NCI-H446 (cell line): Measurements from ENCODE around the gene ARHGEF2.

ENCODE experiments used
- DNase-seq, 2 experiments: peaks; one replicate each; lab custom pipeline; 2025; lab: John Stamatoyannopoulos, UW

The ARHGEF2 gene

GRCh38 chr1:155978325-155978972 is at the start of gene ARHGEF2:
TSS of gene ARHGEF2 (minus strand) at chr1:155978547. CDS start at chr1:155978427, 120 bp downstream.
- DNase-seq, result peak in 1 of 2 experiments; percentile 68

GRCh38 chr1:156026588-156026987 is 48.2 kb upstream of the ARHGEF2 start:
- DNase-seq, result no peak

DNA sequence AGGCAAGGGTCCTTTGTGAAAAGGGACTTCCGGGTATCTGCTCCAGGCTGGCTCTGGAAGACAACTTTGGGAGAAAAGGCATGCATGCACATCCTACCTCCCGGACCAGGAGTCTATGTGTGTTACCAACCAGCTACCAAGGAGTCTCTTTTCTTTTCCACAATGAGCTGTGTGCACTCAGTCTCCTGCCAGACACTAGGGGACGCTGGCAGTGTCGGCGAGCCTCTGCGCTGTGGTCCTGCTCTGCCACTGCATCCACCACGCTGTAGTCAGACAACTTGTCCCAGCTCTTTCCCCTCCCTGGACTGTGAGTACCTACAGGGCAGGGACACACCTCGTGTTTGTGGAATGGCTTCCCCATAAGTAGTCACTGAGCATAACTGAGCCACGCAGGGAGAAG is 47.5 kb upstream of the ARHGEF2 start:
- no peak for DNase-seq

GRCh38 chr1:156024801-156025200 is 46.5 kb upstream of the ARHGEF2 start:
- no peak for DNase-seq

DNA sequence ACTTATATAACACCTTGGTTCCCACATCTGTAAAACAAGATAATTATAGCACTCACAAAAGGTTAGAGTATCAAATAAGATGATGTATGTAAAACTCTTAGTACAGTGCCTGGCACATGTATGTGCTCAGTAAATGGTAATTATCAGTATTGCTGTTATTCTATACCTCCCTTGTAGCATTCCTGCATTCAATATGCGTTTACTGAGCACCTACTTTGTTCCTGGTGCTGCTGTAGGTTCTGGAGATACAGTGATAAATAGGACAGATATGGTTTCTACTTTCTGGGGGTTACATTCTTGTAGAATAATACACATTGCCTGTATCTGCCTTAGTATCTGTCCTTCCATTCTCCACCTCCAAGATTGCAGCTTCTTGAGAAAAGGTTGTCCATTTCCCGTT is 43.6 kb upstream of the ARHGEF2 start:
- no peak for DNase-seq

DNA sequence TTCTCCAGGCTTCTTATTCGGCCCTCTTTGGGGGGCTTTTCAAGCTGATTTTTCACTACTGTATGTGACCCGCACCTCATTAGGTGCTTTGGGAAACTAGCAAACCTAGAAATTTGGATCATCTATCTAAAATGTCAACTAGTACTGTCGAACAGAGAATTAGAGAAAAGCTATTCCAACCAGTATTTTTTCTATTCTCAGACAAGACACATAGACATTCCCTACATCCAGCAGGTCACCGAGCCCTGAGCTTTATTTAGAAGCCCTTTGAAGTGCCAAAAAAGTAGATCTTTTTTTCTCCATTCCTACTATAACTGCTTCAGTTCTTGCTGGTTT is 42.7 kb upstream of the ARHGEF2 start:
- no peak for DNase-seq

DNA sequence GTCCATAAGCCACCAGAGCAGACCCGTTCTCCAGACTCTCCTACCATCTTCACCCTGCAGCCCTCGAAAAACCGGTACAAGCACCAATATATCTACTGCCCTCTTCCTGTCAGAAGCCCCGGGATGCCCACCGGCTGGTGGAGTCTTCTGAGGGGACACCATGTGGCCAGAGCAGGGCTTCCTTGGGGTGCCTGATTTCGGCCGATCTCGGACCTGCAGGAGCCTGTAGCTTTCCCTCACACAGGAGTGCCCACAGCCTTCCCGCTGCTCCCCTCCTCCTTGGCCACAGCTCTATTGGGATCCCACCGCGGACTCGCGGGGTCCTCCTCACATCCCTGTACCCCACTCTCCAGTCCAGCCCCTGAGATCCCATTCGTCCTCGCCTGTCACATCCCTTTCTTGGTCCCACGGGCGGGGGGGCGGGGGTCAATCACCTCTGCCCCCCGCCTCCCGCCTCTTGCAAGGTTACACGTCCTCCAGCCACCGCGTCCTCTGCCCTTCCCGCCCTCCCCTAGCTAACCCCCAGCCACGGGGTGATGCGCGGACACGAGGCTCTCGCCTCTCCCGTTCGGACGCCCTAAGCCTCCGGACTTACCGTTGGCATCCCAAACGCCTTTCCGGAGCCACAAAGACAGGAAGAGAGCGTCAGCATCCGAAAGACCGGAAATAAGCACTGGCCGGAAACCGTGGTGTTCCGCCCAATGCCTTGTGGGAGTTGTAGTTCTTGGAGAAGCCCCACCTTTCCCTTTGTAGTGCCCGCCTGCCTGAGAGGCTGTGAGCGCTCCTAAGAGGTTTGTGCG is 42.1 kb upstream of the ARHGEF2 start, which contains the start of gene SSR2:
Gene SSR2, minus strand, starts transcription at position 659 of the 800 bp plus-strand sequence. CDS start 784 bp downstream, outside the sequence.
- DNase-seq, result peak; percentile 94 to 96

DNA sequence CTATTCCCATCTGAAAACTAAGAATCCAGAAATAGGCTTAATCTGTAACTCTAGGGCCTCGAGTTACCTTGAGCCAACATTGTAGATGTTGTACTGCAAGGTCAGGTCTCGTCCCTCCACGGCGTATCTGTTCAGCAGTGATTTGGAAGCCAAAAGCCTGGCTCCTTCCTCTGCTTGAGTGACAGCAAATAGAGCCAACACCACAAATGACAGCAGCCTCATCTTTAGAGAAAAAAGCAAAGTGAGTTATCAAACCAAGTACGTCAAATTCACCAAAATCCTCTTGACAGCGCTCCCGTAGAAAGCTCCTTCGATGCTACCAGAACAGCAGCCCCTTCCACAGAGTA is 41.6 kb upstream of the ARHGEF2 start:
- no peak for DNase-seq

DNA sequence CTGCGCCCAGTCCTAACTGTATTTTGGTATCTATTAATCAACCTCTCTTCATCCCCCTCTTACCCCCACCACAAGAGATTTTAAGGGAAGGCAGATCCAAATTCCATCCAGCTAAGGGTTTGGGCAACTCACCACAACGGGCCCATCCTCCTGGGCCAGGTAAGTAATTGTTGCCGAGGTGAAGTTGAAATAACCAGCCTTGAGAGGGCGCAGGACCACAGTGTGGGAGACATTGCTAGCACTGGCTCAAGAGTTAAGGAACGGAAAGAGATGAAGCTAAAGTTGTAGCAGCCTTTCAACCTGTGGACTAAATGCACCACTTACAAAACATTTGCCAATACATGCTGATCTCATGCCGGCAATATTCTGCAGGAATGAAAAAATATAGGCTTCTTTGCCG is 36.5 kb upstream of the ARHGEF2 start:
- no peak for DNase-seq

- no peak for DNase-seq
These were observed 33.9 kb upstream of the ARHGEF2 start for GRCh38 chr1:156012051-156012817.

- DNase-seq, result no peak
These were observed 31.1 kb upstream of the ARHGEF2 start for GRCh38 chr1:156009404-156009803.

DNA sequence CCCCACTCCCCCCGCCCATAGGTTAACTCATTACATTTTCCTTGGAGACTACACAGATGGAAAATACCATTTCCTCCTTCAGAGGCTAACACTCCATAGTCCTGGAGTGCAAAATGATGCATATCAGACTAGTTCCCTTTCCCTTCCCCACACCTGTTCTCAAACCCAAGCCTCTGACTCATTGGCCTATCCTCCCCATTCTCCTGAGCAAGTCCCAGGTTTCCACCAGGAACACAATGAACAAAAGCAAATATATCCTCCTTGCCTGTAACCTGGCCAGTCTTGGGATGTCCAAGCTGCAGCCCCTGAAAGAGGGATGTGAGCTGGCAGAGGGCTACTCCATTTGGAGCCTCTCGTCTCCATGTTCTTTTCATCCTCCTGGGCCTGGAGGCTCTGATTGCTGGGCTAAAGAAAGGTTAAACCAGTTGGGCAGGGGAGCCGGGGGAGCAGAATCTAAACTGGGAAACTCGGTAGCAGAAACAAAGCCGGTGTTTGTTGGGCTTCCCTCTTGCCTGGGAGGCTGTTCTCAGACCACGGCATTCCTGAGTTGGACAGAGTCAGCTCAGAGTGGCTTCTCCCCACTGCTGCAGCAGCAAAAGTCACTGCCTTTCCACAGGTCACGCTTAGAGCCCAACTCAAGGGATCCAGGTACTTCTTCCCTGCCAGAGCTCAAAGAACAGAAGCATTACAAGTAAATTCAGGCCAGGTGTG is 28.5 kb upstream of the ARHGEF2 start:
- no peak for DNase-seq

DNA sequence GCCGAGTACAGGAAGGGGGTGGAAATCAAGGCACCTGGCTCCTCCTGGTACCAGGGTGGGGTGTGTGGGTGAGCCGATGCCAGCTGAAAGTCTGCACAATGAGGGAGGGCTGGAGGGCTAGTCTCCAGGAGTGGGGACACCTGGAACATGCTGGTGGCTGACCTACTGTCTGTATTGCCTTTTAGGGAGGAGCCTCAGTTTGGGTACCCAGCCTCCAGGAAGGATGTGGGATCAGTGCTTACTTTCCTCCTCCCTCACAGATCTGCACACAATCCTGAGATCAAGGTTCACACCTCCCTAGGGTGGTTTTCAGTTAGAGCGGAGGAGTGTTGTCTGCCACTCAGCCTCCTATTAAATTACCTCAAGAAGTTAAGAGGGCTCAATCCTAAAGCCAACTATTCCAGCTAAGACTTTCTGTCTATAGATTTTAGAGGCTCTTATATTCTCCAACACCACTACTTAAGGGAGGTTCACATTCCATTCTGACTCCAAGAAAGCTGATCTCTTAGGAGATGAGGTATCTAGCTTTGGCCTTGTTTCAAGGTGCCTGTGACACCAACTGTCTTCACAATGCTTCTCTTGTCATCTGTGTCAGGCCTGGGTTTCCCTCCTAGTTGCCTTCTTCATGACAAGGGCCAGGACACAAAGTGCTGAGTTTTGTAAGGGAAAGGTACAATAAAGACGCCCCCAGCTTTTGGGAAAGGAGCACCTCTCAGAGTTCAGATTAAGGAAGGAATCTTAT is 26.7 kb upstream of the ARHGEF2 start:
- DNase-seq, result no peak

- no peak for DNase-seq
These were observed 25.5 kb upstream of the ARHGEF2 start for GRCh38 chr1:156003923-156004188.

- DNase-seq, result no peak
These were observed 24.0 kb upstream of the ARHGEF2 start for GRCh38 chr1:156002188-156002911.

DNA sequence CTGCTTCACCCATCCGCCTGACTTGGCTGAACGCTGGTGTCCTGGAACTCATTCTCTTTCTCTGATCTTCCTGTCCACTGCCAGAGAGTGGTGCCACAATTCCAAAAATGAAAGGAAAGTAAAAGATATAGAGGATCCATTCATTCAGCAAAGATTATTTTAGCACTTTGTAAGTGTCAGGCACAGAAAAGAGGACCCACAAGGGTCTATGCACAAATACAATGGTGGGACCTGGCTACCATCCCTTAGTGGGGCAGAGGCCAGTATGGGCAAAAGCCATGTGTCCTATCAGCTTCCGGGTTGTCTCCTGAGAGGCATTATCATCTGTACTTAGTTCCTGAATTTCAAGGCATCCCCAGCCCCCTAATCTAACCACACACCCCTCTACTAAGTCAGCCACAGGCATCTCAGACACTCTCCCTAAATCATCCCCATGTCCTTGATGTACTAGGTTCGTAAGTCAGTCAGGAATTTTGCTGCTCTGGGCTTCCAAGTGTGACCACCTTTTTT is 23.4 kb upstream of the ARHGEF2 start:
- no peak for DNase-seq

- no peak for DNase-seq
These were observed 22.8 kb upstream of the ARHGEF2 start for GRCh38 chr1:156001021-156001661.

- DNase-seq, result no peak
These were observed 21.6 kb upstream of the ARHGEF2 start for GRCh38 chr1:155999964-156000363.

- no peak for DNase-seq
These were observed 17.8 kb upstream of the ARHGEF2 start for GRCh38 chr1:155996166-155996565.

DNA sequence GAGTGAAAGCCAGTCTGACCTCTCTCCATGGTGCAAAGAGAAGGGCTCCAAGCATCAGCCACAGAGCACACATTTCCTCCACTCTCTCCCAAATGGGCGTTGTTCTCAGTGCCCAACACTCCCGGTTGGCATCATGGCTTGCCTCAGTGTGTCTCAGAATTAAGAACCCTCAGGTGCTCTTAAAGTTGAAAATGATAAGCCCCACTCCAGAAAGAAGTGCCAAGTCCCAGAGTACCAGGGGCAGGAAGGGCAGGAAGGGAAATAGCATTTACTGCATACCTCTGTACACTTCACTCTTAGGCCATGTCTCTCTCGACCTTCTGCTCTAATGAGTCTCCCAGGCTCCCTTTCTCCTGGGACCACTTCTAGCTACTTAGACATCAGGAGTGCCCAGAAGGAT is 15.2 kb upstream of the ARHGEF2 start:
- DNase-seq, result no peak
